Lung (tissue), 12 donors: ENCODE results near the gene TMEM39B. TPM values are rescaled to one million over a fixed set of nuclear protein-coding genes. Genes with fewer than 3 reads are reported as not detected.

ENCODE experiments used
- ATAC-seq: fragments of 200-7000 bp; cut with Tn5 transposase; one replicate; pipeline ENCODE4 v1.9.1; 2020; ENCODE audit warnings: moderate number of reproducible peaks; ENCODE audit not compliant: insufficient read depth, low FRiP score
- DNase-seq, 3 donors: peaks; one replicate each; pipeline ENCODE4 v3.0.0-alpha.2; 2013 to 2017
- H3K27ac ChIP-seq, 2 donors: one replicate each; pipeline ENCODE4 v1.5.1; 2013; ENCODE audit warnings: mild to moderate bottlenecking in 2 of 2, moderate library complexity in 2 of 2, control low read depth in 1 of 2, inconsistent platforms in 1 of 2, low read depth in 1 of 2, low read length in 1 of 2
- H3K27me3 ChIP-seq, 3 donors: one replicate each; pipeline ENCODE4 v1.5.1; 2013; ENCODE audit warnings: low read length in 2 of 3; ENCODE audit not compliant: control insufficient read depth in 3 of 3, insufficient read depth in 3 of 3
- H3K36me3 ChIP-seq, 4 donors: one replicate each; pipeline ENCODE4 v1.5.1; 2013; ENCODE audit warnings: low read length in 4 of 4, mild to moderate bottlenecking in 1 of 4, moderate library complexity in 1 of 4; ENCODE audit not compliant: control insufficient read depth in 4 of 4, insufficient read depth in 4 of 4
- H3K4me1 ChIP-seq, 5 donors: one replicate each; pipeline ENCODE4 v1.5.1; 2013; ENCODE audit warnings: low read length in 5 of 5, mild to moderate bottlenecking in 2 of 5, moderate library complexity in 1 of 5; ENCODE audit not compliant: control insufficient read depth in 5 of 5, insufficient read depth in 5 of 5
- H3K4me3 ChIP-seq: one replicate; pipeline ENCODE4 v1.5.1; 2013; ENCODE audit warnings: mild to moderate bottlenecking, control low read depth, moderate library complexity
- H3K9ac ChIP-seq, 2 donors: one replicate each; pipeline ENCODE4 v1.5.1; 2013; ENCODE audit warnings: low read length in 2 of 2, control low read depth in 1 of 2; ENCODE audit not compliant: insufficient read depth in 1 of 2
- H3K9me3 ChIP-seq, 4 donors: one replicate each; pipeline ENCODE4 v1.5.1; 2013; ENCODE audit warnings: low read length in 3 of 4, mild to moderate bottlenecking in 1 of 4, moderate library complexity in 1 of 4; ENCODE audit not compliant: control insufficient read depth in 4 of 4, insufficient read depth in 3 of 4
- WGBS, 2 donors: extraction: QIAGEN DNeasy Blood & Tissue Kit; methylation state at CpG; one replicate each; pipeline ENCODE4 v1.1.7; 2013; 5-methylcytosine and 5-hydroxymethylcytosine counted together
- polyA plus RNA-seq, 2 donors: library from polyadenylated mRNA; stranded (reverse); fragments of 200-250 nt; gene quantifications; one replicate each; pipeline ENCODE4 v1.2.1, GENCODE V29; 2013
- total RNA-seq, 2 donors: library from RNA; depleted of rRNA in 1 of 2; stranded (reverse); fragments of >200 nt in 1 of 2; gene quantifications; one replicate each; pipeline ENCODE4 v1.2.1, GENCODE V29; 2014 to 2021
- TF ChIP-seq, protein P1 (sequence below): IDR thresholded peaks from 2 replicates; pipeline ENCODE4 v1.5.1; 2012; ENCODE audit warnings: mild to moderate bottlenecking; ENCODE audit errors: control extremely low read depth, extremely low read depth
- donor health status: control.
- donor health status: control.
- donor health status: Bipolar disorder and iron deficiency.
- donor health status: healthy.
- donor health status: DM: yes; HTN: yes; CAD: no.

TMEM39B gene
- total and polyA plus RNA-seq, 4 donors = 7.6 to 23.8 (median 13.6) TPM

- TF ChIP-seq, protein P1, sequence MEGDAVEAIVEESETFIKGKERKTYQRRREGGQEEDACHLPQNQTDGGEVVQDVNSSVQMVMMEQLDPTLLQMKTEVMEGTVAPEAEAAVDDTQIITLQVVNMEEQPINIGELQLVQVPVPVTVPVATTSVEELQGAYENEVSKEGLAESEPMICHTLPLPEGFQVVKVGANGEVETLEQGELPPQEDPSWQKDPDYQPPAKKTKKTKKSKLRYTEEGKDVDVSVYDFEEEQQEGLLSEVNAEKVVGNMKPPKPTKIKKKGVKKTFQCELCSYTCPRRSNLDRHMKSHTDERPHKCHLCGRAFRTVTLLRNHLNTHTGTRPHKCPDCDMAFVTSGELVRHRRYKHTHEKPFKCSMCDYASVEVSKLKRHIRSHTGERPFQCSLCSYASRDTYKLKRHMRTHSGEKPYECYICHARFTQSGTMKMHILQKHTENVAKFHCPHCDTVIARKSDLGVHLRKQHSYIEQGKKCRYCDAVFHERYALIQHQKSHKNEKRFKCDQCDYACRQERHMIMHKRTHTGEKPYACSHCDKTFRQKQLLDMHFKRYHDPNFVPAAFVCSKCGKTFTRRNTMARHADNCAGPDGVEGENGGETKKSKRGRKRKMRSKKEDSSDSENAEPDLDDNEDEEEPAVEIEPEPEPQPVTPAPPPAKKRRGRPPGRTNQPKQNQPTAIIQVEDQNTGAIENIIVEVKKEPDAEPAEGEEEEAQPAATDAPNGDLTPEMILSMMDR = no peak
- Histone ChIP-seq H3K9ac (no peak overlapping the region), H3K4me3 (no peak overlapping the region), H3K4me1 (no peaks in the 10 kb centered on the region), H3K27me3 (no peaks in the 10 kb centered on the region), H3K27ac (no peak overlapping the region), H3K9me3 (no peaks in the 10 kb centered on the region), H3K36me3 (peaks cover 7 to 22% (median 11%) of the 10 kb centered on the region in 4 donors)
- no peak for ATAC-seq
- 89 to 92% methylated on average over 9 of the region's 9 CpGs for WGBS, 2 donors
- no peak for DNase-seq
Measured at GRCh38 chr1:32100807-32101708, 28.3 kb downstream of the TMEM39B start.

- H3K27me3 ChIP-seq = no peaks in the 10 kb centered on the region
- H3K9me3 ChIP-seq = no peaks in the 10 kb centered on the region
- H3K9ac ChIP-seq = no peak overlapping the region
- H3K4me3 ChIP-seq = no peak overlapping the region
- DNase-seq (no peak), ATAC-seq (no peak)
- H3K27ac ChIP-seq = no peak overlapping the region
- TF ChIP-seq, protein P1 = no peak
- WGBS, 2 donors = 78 to 82% methylated on average over 4 of the region's 4 CpGs
- peaks cover 0 to 5% (median 1%) of the 10 kb centered on the region in 5 donors for H3K4me1 ChIP-seq
- peaks cover 3 to 15% (median 8%) of the 10 kb centered on the region in 4 donors for H3K36me3 ChIP-seq
Measured at GRCh38 chr1:32104127-32104526, 31.4 kb downstream of the TMEM39B start.

DNA sequence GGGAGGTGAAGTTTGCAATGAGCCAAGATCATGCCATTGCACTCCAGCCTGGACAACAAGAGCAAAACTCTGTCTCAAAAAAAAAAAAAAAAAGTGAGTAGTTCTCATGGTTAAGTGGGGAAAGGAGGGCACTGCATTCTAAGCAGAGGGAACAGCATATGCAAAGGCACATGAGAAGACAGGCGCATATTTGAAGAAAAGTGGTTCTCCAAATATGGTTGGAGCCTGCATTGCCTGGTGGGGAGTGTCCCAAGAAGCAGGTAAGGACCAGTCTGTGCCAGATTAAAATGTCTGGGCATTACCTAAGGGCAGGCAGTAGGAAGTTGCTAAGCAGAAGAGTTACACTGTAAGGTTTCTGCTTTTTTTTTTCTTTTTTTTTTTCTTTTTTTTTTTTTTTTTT is 32.6 kb downstream of the TMEM39B start:
- H3K36me3 ChIP-seq = peaks cover 3 to 10% (median 5%) of the 10 kb centered on the region in 4 donors
- TF ChIP-seq, protein P1 = no peak
- H3K4me1 ChIP-seq = peaks cover 0 to 10% (median 3%) of the 10 kb centered on the region in 5 donors

More for the DNA sequence above, 32.6 kb downstream of the TMEM39B start:
- ATAC-seq (no peak), DNase-seq (no peak)
- H3K9me3 ChIP-seq = no peaks in the 10 kb centered on the region
- no peak overlapping the region for H3K9ac ChIP-seq
- 94 to 96% methylated on average over 1 of the region's 1 CpG for WGBS, 2 donors
- no peak overlapping the region for H3K27ac ChIP-seq
- H3K27me3 ChIP-seq = no peaks in the 10 kb centered on the region
- H3K4me3 ChIP-seq = no peak overlapping the region
